B cell (primary cell): ENCODE data around the gene SEMA6A. TPM values are rescaled to one million over a fixed set of nuclear protein-coding genes. Genes with fewer than 3 reads are reported as not detected.

Experiments used
- ATAC-seq: fragments of 200-7000 bp; cut with Tn5 transposase; one replicate; pipeline ENCODE4 v1.10.0; 2021; ENCODE audit warnings: low read depth, mild to moderate bottlenecking, moderate number of reproducible peaks, moderate library complexity
- CTCF ChIA-PET: fragments of 350-600 bp; sonication (Branson Sonifier 250); formaldehyde crosslinking; loops from one replicate; lab custom pipeline; 2021; ENCODE audit warnings: antibody characterized with exemption, inconsistent platforms; lab: Charles Lee
- POLR2A ChIA-PET: fragments of 350-600 bp; sonication (Branson Sonifier 250); formaldehyde crosslinking; loops from one replicate; lab custom pipeline; 2021; ENCODE audit warnings: antibody characterized with exemption; lab: Charles Lee
- DNase-seq: peaks from one replicate; pipeline ENCODE4 v3.0.0; 2013
- H2AFZ ChIP-seq: 2 replicates; pipeline ENCODE4 v1.6.1; 2012; ENCODE audit warnings: mild to moderate bottlenecking, low read depth, low read length; ENCODE audit not compliant: insufficient read depth, poor library complexity, severe bottlenecking
- H3K27ac ChIP-seq, 2 donors: 1 replicate in 1 of 2; 2 replicates in 1 of 2; pipeline ENCODE4 v1.5.1; 2012 to 2013; ENCODE audit warnings: low read length in 2 of 2, mild to moderate bottlenecking in 2 of 2, moderate library complexity in 1 of 2
- H3K27me3 ChIP-seq, 4 experiments: fragments of 200-600 bp in 1 of 4; sonication (generic) in 1 of 4; replicated peaks in 1 of 4; 1 replicate in 2 of 4; 2 replicates in 2 of 4; pipeline versions ENCODE4 v1.6.1 to v1.7.0; 2013 to 2016; ENCODE audit warnings: low read length in 3 of 4, mild to moderate bottlenecking in 2 of 4, mixed read lengths in 1 of 4, moderate library complexity in 1 of 4; ENCODE audit not compliant: insufficient read depth in 4 of 4, control insufficient read depth in 3 of 4; ENCODE audit errors: control extremely low read depth in 1 of 4
- H3K36me3 ChIP-seq, 2 experiments: replicated peaks in 1 of 2; 1 replicate in 1 of 2; 2 replicates in 1 of 2; pipeline versions ENCODE4 v1.6.1 to v1.7.1; 2013; ENCODE audit warnings: low read length in 1 of 2; ENCODE audit not compliant: insufficient read depth in 2 of 2, control insufficient read depth in 1 of 2; ENCODE audit errors: control extremely low read depth in 1 of 2, extremely low read depth in 1 of 2
- H3K4me1 ChIP-seq, 2 donors: fragments of 200-600 bp in 1 of 2; sonication (generic) in 1 of 2; 1 replicate in 1 of 2; 2 replicates in 1 of 2; pipeline versions ENCODE4 v1.5.1 to v1.6.1; 2013 to 2017; ENCODE audit warnings: low read length in 2 of 2; ENCODE audit not compliant: control insufficient read depth in 2 of 2, insufficient read depth in 2 of 2
- H3K4me2 ChIP-seq: replicated peaks from 2 replicates; pipeline ENCODE3; 2012; ENCODE audit warnings: mild to moderate bottlenecking, low read depth, low read length; ENCODE audit not compliant: poor library complexity, severe bottlenecking
- H3K4me3 ChIP-seq, 5 experiments: fragments of 200-600 bp in 1 of 5; sonication (generic) in 1 of 5; 1 replicate in 3 of 5; 2 replicates in 2 of 5; pipeline versions ENCODE4 v1.5.1 to v1.7.0; 2011 to 2016; ENCODE audit warnings: low read length in 4 of 5, mild to moderate bottlenecking in 4 of 5, low read depth in 2 of 5, control low read depth in 1 of 5, moderate library complexity in 1 of 5; ENCODE audit not compliant: insufficient read depth in 1 of 5; ENCODE audit errors: control extremely low read depth in 1 of 5, extremely low read depth in 1 of 5
- H3K79me2 ChIP-seq: fragments of 200-600 bp; sonication (generic); one replicate; pipeline ENCODE4 v1.6.0; 2016; ENCODE audit warnings: low read length; ENCODE audit not compliant: control insufficient read depth, insufficient read depth
- H3K9ac ChIP-seq: fragments of 200-600 bp; sonication (generic); 2 replicates; pipeline ENCODE4 v1.6.1; 2017; ENCODE audit warnings: mild to moderate bottlenecking, low read length, moderate library complexity
- H3K9me3 ChIP-seq, 3 donors: one replicate each; pipeline versions ENCODE4 v1.6.1 to v1.7.1; 2013; ENCODE audit warnings: low read length in 2 of 3; ENCODE audit not compliant: control insufficient read depth in 2 of 3, insufficient read depth in 1 of 3; ENCODE audit errors: control extremely low read depth in 1 of 3
- H4K20me1 ChIP-seq: 2 replicates; pipeline ENCODE4 v1.6.0; 2012; ENCODE audit warnings: mild to moderate bottlenecking, low read length; ENCODE audit not compliant: insufficient read depth, control insufficient read depth, poor library complexity, severe bottlenecking
- H3K27ac Mint-ChIP-seq: one replicate; pipeline ENCODE4 v1.8.0; 2021; ENCODE audit warnings: mixed read lengths
- H3K27me3 Mint-ChIP-seq: one replicate; pipeline ENCODE4 v1.8.0; 2021; ENCODE audit warnings: mixed read lengths
- H3K4me1 Mint-ChIP-seq: one replicate; pipeline ENCODE4 v1.8.0; 2021; ENCODE audit warnings: mixed read lengths
- H3K4me3 Mint-ChIP-seq: one replicate; pipeline ENCODE4 v1.8.0; 2021; ENCODE audit warnings: mixed read lengths
- H3K9me3 Mint-ChIP-seq: one replicate; pipeline ENCODE4 v1.8.0; 2022; ENCODE audit warnings: mixed read lengths; ENCODE audit not compliant: insufficient read depth
- CTCF ChIP-seq: fragments of 200-600 bp; IDR thresholded peaks from one replicate; pipeline ENCODE4 v1.8.0; 2022; ENCODE audit warnings: antibody characterized with exemption, mild to moderate bottlenecking
- EZH2 ChIP-seq: IDR thresholded peaks from 2 replicates; pipeline ENCODE4 v1.6.1; 2012; ENCODE audit warnings: borderline replicate concordance, low read depth, mild to moderate bottlenecking, moderate library complexity, low read length; ENCODE audit not compliant: insufficient read depth, poor library complexity, severe bottlenecking
- WGBS: methylation state at CpG from one replicate; pipeline ENCODE4 v1.1.5; 2013; ENCODE audit warnings: missing lambda C conversion rate; ENCODE audit not compliant: insufficient coverage; 5-methylcytosine and 5-hydroxymethylcytosine counted together
- intact Hi-C: fragments of 100-400 bp; cut with micrococcal nuclease; formaldehyde crosslinking; loops from one replicate; pipeline ENCODE4 v1.10.0; 2022
- polyA plus RNA-seq: library from polyadenylated mRNA; depleted of rRNA; stranded (reverse); fragments of >200 nt; gene quantifications from 2 replicates; pipeline ENCODE4 v1.2.3, GENCODE V29; 2012
- total RNA-seq, 2 donors: library from RNA; stranded (reverse); fragments of 120-200 nt in 1 of 2; gene quantifications; 1 replicate in 1 of 2; 2 replicates in 1 of 2; pipeline versions ENCODE4 v1.2.3 to v1.2.4, GENCODE V29; 2013 to 2022

SEMA6A gene
- total and polyA plus RNA-seq, 2 donors (not counting 1 experiment from before 2014, with no cell fraction given): 0.44 TPM; not detected in 1

GRCh38 chr5:116514421-116514970 is 60.1 kb downstream of the SEMA6A start:
- H3K36me3 ChIP-seq: no peaks in the 10 kb centered on the region
- H3K4me1 Mint-ChIP-seq: no peaks in the 10 kb centered on the region
- WGBS: 84% methylated on average over 2 of the region's 2 CpGs
- H3K4me3 Mint-ChIP-seq: no peak overlapping the region
- H4K20me1 ChIP-seq: no peaks in the 10 kb centered on the region
- H3K79me2 ChIP-seq: no peaks in the 10 kb centered on the region
- H3K4me2 ChIP-seq: no peak overlapping the region
- no peaks in the 10 kb centered on the region for H3K9me3 Mint-ChIP-seq
- H3K27me3 Mint-ChIP-seq: no peaks in the 10 kb centered on the region
- H3K9ac ChIP-seq: no peak overlapping the region
- ChIA-PET CTCF (interaction anchor here (0.6 kb wide), 1 partner anchor 28 kb away, joined by 3 read pairs; no protein-coding TSS in a partner anchor), POLR2A (no interaction called here)
- no peaks in the 10 kb centered on the region for H3K27me3 ChIP-seq
- H3K4me3 ChIP-seq: no peak overlapping the region
- no peak overlapping the region for H3K27ac Mint-ChIP-seq
- H2AFZ ChIP-seq: no peak overlapping the region
- DNase-seq: no peak
- H3K4me1 ChIP-seq: no peaks in the 10 kb centered on the region
- H3K27ac ChIP-seq: no peak overlapping the region
- TF ChIP-seq CTCF: no peak
- no peak for TF ChIP-seq EZH2
- no peaks in the 10 kb centered on the region for H3K9me3 ChIP-seq
- intact Hi-C loops: no loop called here
- no peak for ATAC-seq

- no peaks in the 10 kb centered on the region for H3K9me3 ChIP-seq
- ATAC-seq (no peak), DNase-seq (no peak)
- H3K9me3 Mint-ChIP-seq: no peaks in the 10 kb centered on the region
- no CpG with 5 or more reads among the region's 1 CpG for WGBS
- intact Hi-C loops: no loop called here
- POLR2A ChIA-PET: no interaction called here
- H3K9ac ChIP-seq: no peak overlapping the region
- H3K4me2 ChIP-seq: no peak overlapping the region
- H3K4me3 ChIP-seq: no peak overlapping the region
- no peaks in the 10 kb centered on the region for H3K79me2 ChIP-seq
- H3K27me3 Mint-ChIP-seq: no peaks in the 10 kb centered on the region
- no peak overlapping the region for H3K4me3 Mint-ChIP-seq
- H4K20me1 ChIP-seq: no peaks in the 10 kb centered on the region
- H3K4me1 Mint-ChIP-seq: no peaks in the 10 kb centered on the region
- TF ChIP-seq CTCF (no peak), EZH2 (no peak)
- H2AFZ ChIP-seq: no peak overlapping the region
- no peak overlapping the region for H3K27ac Mint-ChIP-seq
- no peaks in the 10 kb centered on the region for H3K36me3 ChIP-seq
- H3K27ac ChIP-seq: no peak overlapping the region
- no peaks in the 10 kb centered on the region for H3K27me3 ChIP-seq
- H3K4me1 ChIP-seq: no peaks in the 10 kb centered on the region
- CTCF ChIA-PET: no interaction called here
These were observed 64.1 kb downstream of the SEMA6A start for GRCh38 chr5:116510517-116510916.
